SK-N-SH treated with all-trans-retinoic acid at 6 μM for 48 hours (cell line): ENCODE measurements around the gene DNAH2.
"Not testable (repeated sequence)": the region's sequence is repeated elsewhere in the genome, so short reads cannot be mapped to it uniquely, and the experiment has no call there.

Experiments used
- ATAC-seq: fragments of 200-7000 bp; cut with Tn5 transposase; 3 replicates; pipeline ENCODE4 v1.9.1; 2020; ENCODE audit warnings: mild to moderate bottlenecking, moderate library complexity
- BACH2 ChIP-seq: fragments of 250-450 bp; sonication (Bioruptor Pico); IDR thresholded peaks from 2 replicates; pipeline ENCODE4 v1.9.0; 2021; ENCODE audit warnings: mild to moderate bottlenecking, borderline replicate concordance
- CSDC2 ChIP-seq: fragments of 250-450 bp; sonication (Bioruptor Pico); IDR thresholded peaks from 2 replicates; pipeline ENCODE4 v1.5.0; 2020; ENCODE audit warnings: mild to moderate bottlenecking, moderate library complexity
- GLIS3 ChIP-seq: fragments of 250-450 bp; sonication (Bioruptor Pico); IDR thresholded peaks from 2 replicates; pipeline ENCODE4 v1.5.0; 2020; ENCODE audit warnings: mild to moderate bottlenecking, moderate library complexity
- ISL1 ChIP-seq: fragments of 250-450 bp; sonication (Bioruptor Pico); IDR thresholded peaks from 2 replicates; pipeline ENCODE4 v2.1.2; 2022; ENCODE audit warnings: mild to moderate bottlenecking, moderate library complexity
- OSR1 ChIP-seq: fragments of 250-450 bp; sonication (Bioruptor Pico); IDR thresholded peaks from 2 replicates; pipeline ENCODE4 v1.8.0; 2022; ENCODE audit warnings: moderate library complexity, mild to moderate bottlenecking, inconsistent platforms
- PPARA ChIP-seq: fragments of 250-450 bp; sonication (Bioruptor Pico); IDR thresholded peaks from 2 replicates; pipeline ENCODE4 v1.5.0; 2020; ENCODE audit warnings: mild to moderate bottlenecking, borderline replicate concordance
- RARB ChIP-seq: fragments of 250-450 bp; sonication (Bioruptor Pico); IDR thresholded peaks from 2 replicates; pipeline ENCODE4 v1.8.0; 2021; ENCODE audit warnings: mild to moderate bottlenecking, moderate library complexity
- SNAI2 ChIP-seq: fragments of 250-450 bp; sonication (Bioruptor Pico); IDR thresholded peaks from 2 replicates; pipeline ENCODE4 v1.5.0; 2020; ENCODE audit warnings: mild to moderate bottlenecking, moderate library complexity
- TOX ChIP-seq: fragments of 250-450 bp; sonication (Bioruptor Pico); IDR thresholded peaks from 2 replicates; pipeline ENCODE4 v1.8.0; 2021; ENCODE audit warnings: mild to moderate bottlenecking, moderate library complexity, borderline replicate concordance
- ZC3H10 ChIP-seq: fragments of 250-450 bp; sonication (Bioruptor Pico); IDR thresholded peaks from 2 replicates; pipeline ENCODE4 v1.5.1; 2021; ENCODE audit warnings: mild to moderate bottlenecking, moderate library complexity
- ZFP3 ChIP-seq: fragments of 250-450 bp; sonication (Bioruptor Pico); IDR thresholded peaks from 2 replicates; pipeline ENCODE4 v1.5.0; 2020; ENCODE audit warnings: mild to moderate bottlenecking, moderate library complexity
- ZFP30 ChIP-seq: fragments of 450-650 bp; formaldehyde crosslinking; IDR thresholded peaks from 2 replicates; pipeline ENCODE4 v1.5.0; 2022; ENCODE audit warnings: mild to moderate bottlenecking, moderate library complexity
- ZNF565 ChIP-seq: fragments of 450-650 bp; formaldehyde crosslinking; conservative IDR thresholded peaks from 2 replicates; pipeline ENCODE4 v1.5.0; 2020; ENCODE audit warnings: low read depth, mild to moderate bottlenecking, moderate library complexity
- ZNF70 ChIP-seq: fragments of 450-650 bp; formaldehyde crosslinking; IDR thresholded peaks from 2 replicates; pipeline ENCODE4 v1.5.0; 2020; ENCODE audit warnings: mild to moderate bottlenecking, moderate library complexity
- TF ChIP-seq, protein P1 (sequence below): fragments of 250-450 bp; sonication (Bioruptor Pico); IDR thresholded peaks from 2 replicates; pipeline ENCODE4 v1.8.0; 2021; ENCODE audit warnings: low read depth, mild to moderate bottlenecking, moderate library complexity, borderline replicate concordance
- TF ChIP-seq, protein P2 (sequence below): fragments of 250-450 bp; sonication (Bioruptor Pico); IDR thresholded peaks from 2 replicates; pipeline ENCODE4 v1.5.1; 2021; ENCODE audit warnings: mild to moderate bottlenecking, moderate library complexity
- TF ChIP-seq, protein P3 (sequence below): fragments of 250-450 bp; sonication (Bioruptor Pico); IDR thresholded peaks from 2 replicates; pipeline ENCODE4 v1.5.1; 2020; ENCODE audit warnings: low read depth, mild to moderate bottlenecking, moderate library complexity
- TF ChIP-seq, protein P4 (sequence below): fragments of 250-450 bp; sonication (Bioruptor Pico); IDR thresholded peaks from 2 replicates; pipeline ENCODE4 v1.8.0; 2020; ENCODE audit warnings: mild to moderate bottlenecking, moderate library complexity, borderline replicate concordance
- TF ChIP-seq, protein P5 (sequence below): fragments of 250-450 bp; sonication (Bioruptor Pico); IDR thresholded peaks from 2 replicates; pipeline ENCODE4 v1.5.0; 2020; ENCODE audit warnings: mild to moderate bottlenecking, moderate library complexity

Gene DNAH2

DNA sequence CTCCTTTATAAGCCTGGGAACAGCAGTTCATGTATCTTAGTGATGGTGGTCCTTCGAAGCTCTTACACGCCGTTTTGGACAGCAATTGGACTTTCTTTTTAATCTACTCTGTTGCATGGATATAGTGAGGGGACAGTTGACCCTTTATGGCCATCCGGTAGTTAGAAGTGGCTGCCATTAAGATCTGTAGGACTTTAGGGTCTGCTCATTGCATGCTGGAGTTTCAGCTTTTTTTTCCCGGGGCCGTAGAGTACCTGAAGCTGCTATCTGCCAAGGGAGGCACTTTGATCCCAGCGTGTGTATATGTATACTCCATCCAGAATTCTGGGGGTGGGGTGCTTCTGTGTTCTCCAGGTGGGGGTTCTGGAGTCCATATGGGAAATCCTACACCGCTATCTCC lies 141.5 kb downstream of the DNAH2 start:
- TF ChIP-seq RARB (no peak), SNAI2 (no peak), CSDC2 (CRISPR knock-in tag) (no peak), ISL1 (CRISPR knock-in tag) (no peak), TOX (CRISPR knock-in tag) (no peak), ZFP3 (CRISPR knock-in tag) (no peak), OSR1 (no peak), ZNF565 (no peak), ZNF70 (CRISPR knock-in tag) (no peak)
- TF ChIP-seq, protein P1, sequence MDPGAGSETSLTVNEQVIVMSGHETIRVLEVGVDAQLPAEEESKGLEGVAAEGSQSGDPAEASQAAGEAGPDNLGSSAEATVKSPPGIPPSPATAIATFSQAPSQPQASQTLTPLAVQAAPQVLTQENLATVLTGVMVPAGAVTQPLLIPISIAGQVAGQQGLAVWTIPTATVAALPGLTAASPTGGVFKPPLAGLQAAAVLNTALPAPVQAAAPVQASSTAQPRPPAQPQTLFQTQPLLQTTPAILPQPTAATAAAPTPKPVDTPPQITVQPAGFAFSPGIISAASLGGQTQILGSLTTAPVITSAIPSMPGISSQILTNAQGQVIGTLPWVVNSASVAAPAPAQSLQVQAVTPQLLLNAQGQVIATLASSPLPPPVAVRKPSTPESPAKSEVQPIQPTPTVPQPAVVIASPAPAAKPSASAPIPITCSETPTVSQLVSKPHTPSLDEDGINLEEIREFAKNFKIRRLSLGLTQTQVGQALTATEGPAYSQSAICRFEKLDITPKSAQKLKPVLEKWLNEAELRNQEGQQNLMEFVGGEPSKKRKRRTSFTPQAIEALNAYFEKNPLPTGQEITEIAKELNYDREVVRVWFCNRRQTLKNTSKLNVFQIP, result no peak
- TF ChIP-seq, protein P2, sequence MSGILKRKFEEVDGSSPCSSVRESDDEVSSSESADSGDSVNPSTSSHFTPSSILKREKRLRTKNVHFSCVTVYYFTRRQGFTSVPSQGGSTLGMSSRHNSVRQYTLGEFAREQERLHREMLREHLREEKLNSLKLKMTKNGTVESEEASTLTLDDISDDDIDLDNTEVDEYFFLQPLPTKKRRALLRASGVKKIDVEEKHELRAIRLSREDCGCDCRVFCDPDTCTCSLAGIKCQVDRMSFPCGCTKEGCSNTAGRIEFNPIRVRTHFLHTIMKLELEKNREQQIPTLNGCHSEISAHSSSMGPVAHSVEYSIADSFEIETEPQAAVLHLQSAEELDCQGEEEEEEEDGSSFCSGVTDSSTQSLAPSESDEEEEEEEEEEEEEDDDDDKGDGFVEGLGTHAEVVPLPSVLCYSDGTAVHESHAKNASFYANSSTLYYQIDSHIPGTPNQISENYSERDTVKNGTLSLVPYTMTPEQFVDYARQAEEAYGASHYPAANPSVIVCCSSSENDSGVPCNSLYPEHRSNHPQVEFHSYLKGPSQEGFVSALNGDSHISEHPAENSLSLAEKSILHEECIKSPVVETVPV, result no peak
- TF ChIP-seq, protein P3, sequence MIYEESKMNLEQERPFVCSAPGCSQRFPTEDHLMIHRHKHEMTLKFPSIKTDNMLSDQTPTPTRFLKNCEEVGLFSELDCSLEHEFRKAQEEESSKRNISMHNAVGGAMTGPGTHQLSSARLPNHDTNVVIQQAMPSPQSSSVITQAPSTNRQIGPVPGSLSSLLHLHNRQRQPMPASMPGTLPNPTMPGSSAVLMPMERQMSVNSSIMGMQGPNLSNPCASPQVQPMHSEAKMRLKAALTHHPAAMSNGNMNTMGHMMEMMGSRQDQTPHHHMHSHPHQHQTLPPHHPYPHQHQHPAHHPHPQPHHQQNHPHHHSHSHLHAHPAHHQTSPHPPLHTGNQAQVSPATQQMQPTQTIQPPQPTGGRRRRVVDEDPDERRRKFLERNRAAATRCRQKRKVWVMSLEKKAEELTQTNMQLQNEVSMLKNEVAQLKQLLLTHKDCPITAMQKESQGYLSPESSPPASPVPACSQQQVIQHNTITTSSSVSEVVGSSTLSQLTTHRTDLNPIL, result no peak
- ATAC-seq, result no peak

DNA sequence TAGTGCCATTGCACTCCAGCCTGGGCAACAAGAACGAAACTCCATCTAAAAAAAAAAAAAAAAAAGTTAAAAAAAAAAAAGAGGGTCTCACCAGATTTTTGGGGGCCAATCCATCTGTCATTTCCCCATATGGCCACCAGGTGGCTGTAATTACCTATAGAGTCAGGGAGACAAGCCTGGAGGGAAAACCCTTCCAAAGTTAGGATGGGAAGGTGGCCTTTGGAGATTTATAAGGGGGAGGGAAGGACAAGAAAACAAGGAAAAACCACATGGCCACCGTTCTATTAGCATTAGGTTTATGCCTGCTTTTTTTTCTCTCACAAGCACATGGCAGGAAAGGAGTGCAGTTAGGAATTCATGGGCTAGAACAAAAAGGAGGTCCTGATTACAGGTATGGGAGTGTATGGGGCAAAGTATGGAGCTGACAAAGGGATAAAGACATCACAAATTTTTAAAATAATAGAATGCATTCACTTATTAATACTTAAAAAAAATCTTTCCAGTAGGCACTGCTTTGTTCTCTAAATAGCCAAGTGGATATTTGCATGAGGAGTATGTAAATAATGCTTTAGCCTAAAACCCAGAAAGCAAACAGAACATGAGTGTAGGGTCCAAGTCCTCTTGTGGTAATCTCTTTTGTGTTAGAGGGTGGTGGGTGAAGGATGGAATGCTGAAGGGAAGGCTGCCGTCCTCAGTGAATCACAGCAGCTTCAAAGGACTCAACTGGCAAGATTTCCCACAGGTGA lies 145.3 kb downstream of the DNAH2 start:
- no peak for ATAC-seq
- TF ChIP-seq TOX (CRISPR knock-in tag) (no peak), CSDC2 (CRISPR knock-in tag) (no peak), ZNF70 (CRISPR knock-in tag) (no peak)
- TF ChIP-seq, protein P3, result no peak

DNA sequence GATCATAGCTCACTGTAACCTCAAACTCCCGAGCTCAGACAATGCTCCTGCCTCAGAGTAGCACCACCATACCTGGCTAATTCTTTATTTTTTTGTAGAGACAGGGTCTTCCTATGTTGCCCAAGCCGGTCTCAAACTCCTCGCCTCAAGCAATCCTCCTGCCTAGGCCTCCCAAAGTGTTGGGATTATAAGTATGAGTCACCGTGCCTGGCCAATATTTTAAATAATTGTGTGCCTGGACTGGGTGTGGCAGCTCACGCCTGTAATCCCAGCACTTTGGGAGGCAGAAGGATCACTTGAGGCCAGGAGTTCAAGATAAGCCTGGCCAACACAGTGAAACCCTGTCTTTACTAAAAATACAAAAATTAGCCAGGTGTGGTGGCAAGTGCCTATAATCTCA lies 146.8 kb downstream of the DNAH2 start:
- ATAC-seq, result not testable (repeated sequence)

DNA sequence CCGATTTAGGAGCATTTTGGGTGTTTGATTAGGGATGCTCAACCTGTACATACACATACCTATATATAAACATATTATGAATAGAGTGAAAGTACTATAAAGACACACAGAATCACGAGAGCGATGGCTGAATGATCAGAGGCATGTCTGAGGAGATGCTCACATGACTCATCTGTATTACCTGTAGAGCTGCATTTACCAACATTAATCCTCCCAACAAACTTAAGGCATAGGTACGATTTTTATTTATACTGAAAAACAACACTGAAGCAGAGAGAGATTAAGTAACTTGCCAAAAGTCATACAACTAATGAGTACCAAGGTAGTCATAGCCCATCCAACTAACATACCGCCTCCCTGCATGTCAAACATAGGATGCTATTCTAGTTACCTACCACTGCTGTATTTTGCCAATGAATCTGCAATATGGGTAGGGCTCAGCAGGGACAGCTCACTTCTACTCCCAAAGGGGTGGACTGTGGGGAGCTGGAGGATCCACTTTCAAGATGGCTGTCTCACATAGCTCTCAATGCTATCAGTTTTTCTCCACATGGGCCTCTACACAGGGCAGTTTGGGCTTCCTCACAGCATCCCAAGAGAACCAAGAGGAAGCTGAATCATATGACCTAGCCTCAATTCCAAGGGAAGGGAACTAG lies 147.6 kb downstream of the DNAH2 start:
- no peak for ATAC-seq
- TF ChIP-seq ZFP30 (CRISPR knock-in tag) (no peak), RARB (no peak), ZNF565 (no peak), ISL1 (CRISPR knock-in tag) (no peak), BACH2 (CRISPR knock-in tag) (no peak), SNAI2 (no peak), PPARA (CRISPR knock-in tag) (no peak), GLIS3 (CRISPR knock-in tag) (no peak), ZC3H10 (no peak)
- TF ChIP-seq, protein P1, result no peak
- TF ChIP-seq, protein P4, sequence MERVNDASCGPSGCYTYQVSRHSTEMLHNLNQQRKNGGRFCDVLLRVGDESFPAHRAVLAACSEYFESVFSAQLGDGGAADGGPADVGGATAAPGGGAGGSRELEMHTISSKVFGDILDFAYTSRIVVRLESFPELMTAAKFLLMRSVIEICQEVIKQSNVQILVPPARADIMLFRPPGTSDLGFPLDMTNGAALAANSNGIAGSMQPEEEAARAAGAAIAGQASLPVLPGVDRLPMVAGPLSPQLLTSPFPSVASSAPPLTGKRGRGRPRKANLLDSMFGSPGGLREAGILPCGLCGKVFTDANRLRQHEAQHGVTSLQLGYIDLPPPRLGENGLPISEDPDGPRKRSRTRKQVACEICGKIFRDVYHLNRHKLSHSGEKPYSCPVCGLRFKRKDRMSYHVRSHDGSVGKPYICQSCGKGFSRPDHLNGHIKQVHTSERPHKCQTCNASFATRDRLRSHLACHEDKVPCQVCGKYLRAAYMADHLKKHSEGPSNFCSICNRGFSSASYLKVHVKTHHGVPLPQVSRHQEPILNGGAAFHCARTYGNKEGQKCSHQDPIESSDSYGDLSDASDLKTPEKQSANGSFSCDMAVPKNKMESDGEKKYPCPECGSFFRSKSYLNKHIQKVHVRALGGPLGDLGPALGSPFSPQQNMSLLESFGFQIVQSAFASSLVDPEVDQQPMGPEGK (CRISPR knock-in tag), result no peak
- TF ChIP-seq, protein P5, sequence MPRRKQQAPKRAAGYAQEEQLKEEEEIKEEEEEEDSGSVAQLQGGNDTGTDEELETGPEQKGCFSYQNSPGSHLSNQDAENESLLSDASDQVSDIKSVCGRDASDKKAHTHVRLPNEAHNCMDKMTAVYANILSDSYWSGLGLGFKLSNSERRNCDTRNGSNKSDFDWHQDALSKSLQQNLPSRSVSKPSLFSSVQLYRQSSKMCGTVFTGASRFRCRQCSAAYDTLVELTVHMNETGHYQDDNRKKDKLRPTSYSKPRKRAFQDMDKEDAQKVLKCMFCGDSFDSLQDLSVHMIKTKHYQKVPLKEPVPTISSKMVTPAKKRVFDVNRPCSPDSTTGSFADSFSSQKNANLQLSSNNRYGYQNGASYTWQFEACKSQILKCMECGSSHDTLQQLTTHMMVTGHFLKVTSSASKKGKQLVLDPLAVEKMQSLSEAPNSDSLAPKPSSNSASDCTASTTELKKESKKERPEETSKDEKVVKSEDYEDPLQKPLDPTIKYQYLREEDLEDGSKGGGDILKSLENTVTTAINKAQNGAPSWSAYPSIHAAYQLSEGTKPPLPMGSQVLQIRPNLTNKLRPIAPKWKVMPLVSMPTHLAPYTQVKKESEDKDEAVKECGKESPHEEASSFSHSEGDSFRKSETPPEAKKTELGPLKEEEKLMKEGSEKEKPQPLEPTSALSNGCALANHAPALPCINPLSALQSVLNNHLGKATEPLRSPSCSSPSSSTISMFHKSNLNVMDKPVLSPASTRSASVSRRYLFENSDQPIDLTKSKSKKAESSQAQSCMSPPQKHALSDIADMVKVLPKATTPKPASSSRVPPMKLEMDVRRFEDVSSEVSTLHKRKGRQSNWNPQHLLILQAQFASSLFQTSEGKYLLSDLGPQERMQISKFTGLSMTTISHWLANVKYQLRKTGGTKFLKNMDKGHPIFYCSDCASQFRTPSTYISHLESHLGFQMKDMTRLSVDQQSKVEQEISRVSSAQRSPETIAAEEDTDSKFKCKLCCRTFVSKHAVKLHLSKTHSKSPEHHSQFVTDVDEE (CRISPR knock-in tag), result no peak
- TF ChIP-seq, protein P3, result no peak
- TF ChIP-seq, protein P2, result no peak
